GM19023 (cell line): ENCODE measurements around the gene CREBBP.

Experiments used
- ATAC-seq: cut with Tn5 transposase; IDR thresholded peaks from one replicate; pipeline ENCODE4 v1.9.1; 2021; ENCODE audit warnings: mild to moderate bottlenecking, moderate library complexity; ENCODE audit not compliant: unreplicated experiment

Gene CREBBP

GRCh38 chr16:3690980-3691720, 189.4 kb downstream of the CREBBP start:
- no peak for ATAC-seq

GRCh38 chr16:3690470-3690928, 190.0 kb downstream of the CREBBP start:
- ATAC-seq, result no peak

- ATAC-seq, result no peak
Measured at GRCh38 chr16:3689731-3690130, 190.8 kb downstream of the CREBBP start.

- ATAC-seq, result no peak
Measured at GRCh38 chr16:3687792-3688191, 192.7 kb downstream of the CREBBP start.

GRCh38 chr16:3687021-3687420, 193.5 kb downstream of the CREBBP start:
- ATAC-seq, result no peak

- no peak for ATAC-seq
Measured at GRCh38 chr16:3681206-3681605, 199.3 kb downstream of the CREBBP start.

GRCh38 chr16:3677994-3678393, 202.5 kb downstream of the CREBBP start:
- ATAC-seq, result no peak

GRCh38 chr16:3675601-3676130, 204.8 kb downstream of the CREBBP start:
- no peak for ATAC-seq
